ENCODE measurements around the gene SH3RF3. TPM values are rescaled to one million over a fixed set of nuclear protein-coding genes. Genes with fewer than 3 reads are reported as not detected.

The SH3RF3 gene
- total and polyA plus RNA-seq, 9 of the 15 experiments (the other 6 are each of a cell fraction or from before 2014, with no cell fraction given): 0.02 TPM; not detected in 8

- Histone ChIP-seq H3K9me1 (ENCODE audit: control insufficient read depth, insufficient read depth, low read length) (no peaks in the 10 kb centered on the region), H3K9me3 (replicated peaks; ENCODE audit: control insufficient read depth, insufficient read depth, low read depth, low read length) (no peaks in the 10 kb centered on the region), H3K27ac (ENCODE audit: extremely low read depth, low read depth, low read length) (no peak overlapping the region), H3K4me2 (ENCODE audit: insufficient read depth, low read length) (no peak overlapping the region), H3K9ac (ENCODE audit: insufficient read depth in 1 of 2, low read depth in 2 of 2, low read length in 2 of 2) (no peak overlapping the region), H3K79me2 (ENCODE audit: control insufficient read depth, insufficient read depth, low read length) (no peaks in the 10 kb centered on the region), H4K20me1 (replicated peaks; ENCODE audit: control insufficient read depth, insufficient read depth, low read length) (no peaks in the 10 kb centered on the region), H2AFZ (ENCODE audit: low read depth, low read length) (no peak overlapping the region), H3K4me3 (no peak overlapping the region), H3K36me3 (ENCODE audit: control insufficient read depth, insufficient read depth, low read length) (no peaks in the 10 kb centered on the region), H3K4me1 (replicated peaks in 1 of 2; ENCODE audit: control insufficient read depth in 2 of 2, insufficient read depth in 2 of 2, low read length in 2 of 2) (no peaks in the 10 kb centered on the region), H3K27me3 (ENCODE audit: control insufficient read depth in 2 of 2, insufficient read depth in 2 of 2, low read length in 2 of 2) (peaks cover 13 to 56% of the 10 kb centered on the region in 2 experiments; a peak in 4 of 5 replicates)
- no TSS peak for BruUV-seq (replicated peaks)
- in situ Hi-C loops (cut with MboI): no loop called here
- no peak for FAIRE-seq
- no peak for DNase-seq (ENCODE audit: extremely low read depth in 1 of 4, low spot score in 3 of 4)
- intact Hi-C loops (cut with micrococcal nuclease): no loop called here
- 3% methylated on average over 12 of the region's 12 CpGs for WGBS (ENCODE audit: insufficient coverage, low coverage, missing lambda C conversion rate)
- ChIA-PET POLR2A (no interaction called here), CTCF (ENCODE audit: low intra/inter-chr PET ratio) (no interaction called here)
- no peak for ATAC-seq
- TF ChIP-seq DLX4 (CRISPR knock-in tag; IDR thresholded peaks at IDR 0.05) (no peak), GTF2B (IDR thresholded peaks at IDR 0.05; ENCODE audit: extremely low read depth, insufficient read length) (no peak), SLC30A9 (CRISPR knock-in tag; IDR thresholded peaks at IDR 0.05) (no peak), POLR3A (IDR thresholded peaks at IDR 0.05; ENCODE audit: borderline replicate concordance, extremely low read depth, insufficient read depth, insufficient read length) (no peak), SNRNP70 (optimal IDR thresholded peaks at IDR 0.05; ENCODE audit: low read depth, low read length) (no peak), ZNF140 (CRISPR knock-in tag; IDR thresholded peaks at IDR 0.05) (no peak)
These were observed 16.3 kb downstream of the SH3RF3 start for GRCh38 chr2:109145286-109145685.
